OCI-M2 (cell line): Measurements from ENCODE around the gene KRT1.

Source experiments
- DNase-seq: peaks from one replicate; lab custom pipeline; 2025; ENCODE audit not compliant: unreplicated experiment; lab: John Stamatoyannopoulos, UW

Gene KRT1

DNA sequence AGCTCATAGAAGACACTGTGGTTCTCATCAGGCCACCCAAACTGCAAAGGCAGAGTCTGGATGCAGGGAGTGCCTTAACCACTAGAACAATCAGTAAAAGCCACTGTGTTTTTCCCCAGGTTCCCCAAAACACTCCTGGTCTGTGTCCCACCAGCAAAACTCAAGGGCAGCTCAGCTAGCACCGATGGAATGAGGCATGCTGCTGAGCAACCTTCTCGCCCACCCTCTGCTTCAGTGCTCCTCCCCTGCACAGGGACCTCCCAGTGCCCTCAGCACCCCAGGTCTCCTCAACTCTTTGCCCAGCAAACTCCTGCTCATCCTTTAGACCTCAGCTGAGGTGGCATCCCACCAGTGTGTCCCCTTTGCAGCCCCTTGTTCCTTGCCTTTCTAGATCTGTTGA is 19.2 kb upstream of the KRT1 start:
- no peak for DNase-seq

DNA sequence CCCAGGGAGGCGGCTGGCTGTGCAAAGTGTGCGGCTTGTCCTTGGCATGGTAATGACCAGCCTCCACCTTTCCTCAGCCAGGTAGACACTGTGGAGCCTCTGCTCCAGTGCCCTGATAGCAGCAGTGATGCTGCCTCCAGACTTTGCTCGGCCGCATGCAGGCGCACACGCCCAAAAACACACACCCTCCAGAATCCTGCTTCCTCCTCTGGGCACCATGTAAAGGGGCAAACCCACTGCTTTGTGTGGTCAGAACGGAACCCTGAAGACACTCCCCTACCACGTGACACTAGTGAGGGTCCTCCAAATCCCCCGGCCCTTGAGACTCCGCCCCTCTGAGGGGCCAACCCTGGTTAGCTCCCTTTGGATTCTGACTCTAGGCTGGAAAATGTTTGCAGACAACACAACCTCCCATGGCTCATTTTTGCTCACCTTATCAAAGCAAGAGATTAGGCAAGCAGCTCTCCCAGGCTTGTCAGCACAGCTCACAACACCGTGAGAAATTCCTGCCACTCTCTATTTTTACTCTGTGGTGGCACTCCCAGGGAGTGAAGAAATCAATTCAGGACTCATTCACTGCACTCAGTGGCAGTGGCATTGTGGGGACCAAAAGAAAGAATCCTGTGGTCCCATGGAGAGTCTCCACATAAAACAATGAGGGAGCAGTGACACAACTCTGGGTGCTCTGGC is 18.6 kb upstream of the KRT1 start:
- no peak for DNase-seq

DNA sequence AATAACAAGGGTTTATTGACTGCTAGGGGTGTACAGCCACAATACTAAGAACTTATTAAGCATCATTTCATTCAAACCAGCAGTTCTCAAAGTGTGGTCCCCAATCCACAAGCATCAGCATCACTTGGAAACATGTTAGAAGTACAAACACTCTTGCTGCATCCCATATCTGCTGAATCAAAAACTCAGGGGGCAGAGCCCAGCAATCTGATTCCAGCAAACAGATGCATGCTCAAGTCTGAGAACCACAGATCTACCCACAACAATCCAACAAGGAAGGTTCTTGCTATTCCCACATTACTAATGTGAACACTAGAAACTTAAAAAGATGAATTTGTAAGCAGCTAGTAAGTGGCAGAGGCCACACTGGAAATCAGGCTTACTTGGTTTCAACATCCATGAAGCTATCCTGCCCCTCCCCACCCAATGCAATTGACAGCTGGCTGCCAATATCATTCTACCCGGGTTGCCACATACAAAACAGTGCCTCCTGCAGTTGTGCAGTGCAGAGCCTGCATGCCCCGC is 16.9 kb upstream of the KRT1 start:
- no peak for DNase-seq

DNA sequence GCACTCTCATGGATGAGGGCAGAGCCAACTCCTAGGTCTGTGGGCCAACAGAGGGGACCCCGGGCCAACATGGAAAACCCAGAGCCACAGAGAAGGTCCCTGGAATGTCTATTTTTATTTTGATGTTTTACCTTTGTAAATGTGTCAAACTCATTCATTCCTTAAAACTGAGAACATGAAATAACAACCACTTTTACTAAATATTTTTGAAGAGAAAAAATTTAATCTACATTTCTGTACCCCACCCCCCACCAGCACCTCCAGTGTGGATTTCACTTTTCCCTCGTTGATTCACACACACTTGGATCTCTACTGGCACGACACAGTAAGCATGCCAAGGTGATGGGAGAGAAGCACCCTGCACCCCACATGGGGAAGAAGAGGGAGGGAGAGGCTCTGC is 16.4 kb upstream of the KRT1 start:
- no peak for DNase-seq

DNA sequence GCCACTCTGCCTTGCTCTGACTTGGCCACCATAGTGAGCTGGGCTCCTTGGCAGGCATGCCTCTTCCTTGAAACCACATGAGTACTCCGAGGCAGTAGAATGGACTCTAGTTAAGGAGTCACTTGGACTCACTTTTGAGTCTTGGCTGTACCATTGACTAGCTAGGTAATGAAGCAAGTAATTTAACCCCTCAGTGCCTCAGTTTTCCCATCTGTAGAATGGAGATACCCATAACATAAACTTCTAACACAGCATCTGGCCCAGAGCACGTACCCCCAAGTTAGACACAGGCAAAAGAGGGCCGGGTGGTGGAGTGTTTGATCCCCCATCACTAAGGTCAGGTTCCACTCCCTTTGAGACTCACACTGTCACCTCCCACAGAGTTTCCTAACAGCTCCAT is 14.8 kb upstream of the KRT1 start:
- no peak for DNase-seq

DNA sequence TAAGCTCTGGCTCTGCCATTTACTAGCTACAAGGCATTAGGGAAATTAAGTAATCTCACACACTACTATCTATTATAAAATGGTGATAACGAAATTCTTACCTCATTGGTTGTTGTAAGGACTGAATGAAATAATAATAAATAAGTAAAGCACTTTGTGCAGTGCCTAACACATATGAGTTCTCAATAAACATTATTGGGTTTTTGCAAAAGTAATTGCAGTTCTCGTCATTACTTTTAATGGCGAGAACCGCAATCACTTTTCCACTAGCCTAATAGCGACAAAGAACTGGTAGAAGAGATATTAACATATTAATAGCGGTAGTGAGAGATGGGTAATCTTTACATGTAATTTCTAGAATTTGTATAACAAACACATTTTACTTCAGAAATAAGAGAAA is 13.9 kb upstream of the KRT1 start:
- no peak for DNase-seq

DNA sequence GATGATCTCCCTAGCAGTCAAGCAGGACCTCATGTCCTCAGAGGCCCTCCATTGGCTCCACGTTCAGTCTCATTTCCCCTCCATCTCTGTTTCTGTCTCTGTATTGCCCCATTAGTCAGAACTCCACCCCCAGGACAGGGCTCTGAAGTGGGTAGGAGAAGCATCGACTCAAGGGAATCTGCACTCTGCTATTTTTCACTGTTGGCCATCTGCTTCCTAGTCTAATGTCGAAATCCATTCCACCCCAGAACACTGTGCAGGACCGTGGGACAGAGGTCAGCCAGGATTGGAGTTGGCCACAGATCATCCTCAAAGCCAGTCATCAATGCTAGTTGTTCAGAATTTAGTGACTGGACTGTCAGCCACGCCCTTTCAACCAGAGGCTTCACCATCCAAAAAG is 13.1 kb upstream of the KRT1 start:
- no peak for DNase-seq

DNA sequence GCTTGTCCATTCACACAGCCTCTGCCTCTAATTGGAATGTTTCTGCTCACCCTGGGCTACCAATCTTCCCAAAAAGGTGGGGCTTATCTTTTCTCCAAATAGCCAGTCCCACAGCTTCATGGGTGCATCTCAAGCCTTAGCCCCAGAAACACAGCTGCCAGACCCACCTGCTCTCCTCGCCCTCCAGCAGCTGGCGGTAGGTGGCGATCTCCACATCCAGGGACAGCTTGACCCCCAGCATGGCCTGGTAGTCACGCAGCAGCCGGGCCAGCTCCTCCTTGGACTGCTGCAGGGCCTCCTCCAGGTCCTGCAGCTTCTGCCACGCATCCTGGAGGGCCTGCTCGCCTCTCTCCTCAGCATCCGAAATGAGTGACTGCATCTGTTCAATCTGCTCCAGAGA is 12.0 kb upstream of the KRT1 start:
- no peak for DNase-seq

DNA sequence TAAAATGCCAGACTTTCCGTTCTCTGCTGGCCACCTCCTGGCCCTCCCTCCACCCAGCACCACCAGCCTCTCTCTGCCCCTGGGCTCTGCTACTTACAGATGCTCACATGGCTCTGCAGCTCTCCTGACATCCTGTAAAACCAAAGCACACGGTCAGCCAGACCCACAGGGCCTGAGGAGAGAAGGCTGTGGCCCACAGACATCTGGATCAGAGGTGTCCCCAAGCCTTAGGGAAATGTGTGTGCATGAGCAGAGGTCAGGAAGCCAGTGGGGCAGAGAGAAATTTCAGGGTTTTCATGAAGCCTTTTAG is 11.6 kb upstream of the KRT1 start:
- DNase-seq: no peak

DNA sequence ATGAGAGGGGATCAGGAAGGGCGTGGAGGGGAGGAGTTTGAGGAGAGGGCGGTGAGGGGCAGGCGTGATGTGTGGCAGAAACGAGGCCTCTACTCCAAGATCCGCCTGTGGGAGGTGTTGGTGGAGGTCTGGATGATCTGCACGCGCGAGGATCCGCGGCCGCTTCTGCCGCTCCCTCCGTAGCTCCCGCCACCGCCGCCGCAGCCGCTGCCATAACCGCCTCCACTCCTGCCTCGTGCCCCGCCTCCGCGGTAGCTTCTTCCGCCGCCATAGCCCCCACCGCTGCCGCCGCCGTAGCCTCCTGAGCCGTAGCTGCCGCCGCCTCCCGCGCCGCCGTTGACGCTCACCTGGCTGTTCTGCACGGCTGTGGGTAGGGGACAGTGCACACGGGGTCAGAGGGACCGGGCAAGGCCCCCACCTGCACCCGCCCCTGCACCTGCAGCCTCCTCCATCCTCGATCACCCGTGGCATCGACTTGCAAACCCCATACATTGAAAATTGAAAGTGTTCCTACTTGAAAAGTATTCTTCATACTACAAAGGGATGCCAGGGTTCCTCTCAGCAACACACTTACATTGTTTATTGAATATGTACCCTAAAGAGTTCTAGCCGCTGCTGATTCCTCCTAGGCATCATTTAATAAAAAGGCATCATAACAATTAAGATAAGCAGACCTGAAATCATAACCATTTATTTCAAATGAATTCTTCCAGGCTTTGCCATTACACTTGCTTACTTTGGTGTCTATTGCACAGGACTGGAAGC is 11.1 kb upstream of the KRT1 start:
- no peak for DNase-seq

DNA sequence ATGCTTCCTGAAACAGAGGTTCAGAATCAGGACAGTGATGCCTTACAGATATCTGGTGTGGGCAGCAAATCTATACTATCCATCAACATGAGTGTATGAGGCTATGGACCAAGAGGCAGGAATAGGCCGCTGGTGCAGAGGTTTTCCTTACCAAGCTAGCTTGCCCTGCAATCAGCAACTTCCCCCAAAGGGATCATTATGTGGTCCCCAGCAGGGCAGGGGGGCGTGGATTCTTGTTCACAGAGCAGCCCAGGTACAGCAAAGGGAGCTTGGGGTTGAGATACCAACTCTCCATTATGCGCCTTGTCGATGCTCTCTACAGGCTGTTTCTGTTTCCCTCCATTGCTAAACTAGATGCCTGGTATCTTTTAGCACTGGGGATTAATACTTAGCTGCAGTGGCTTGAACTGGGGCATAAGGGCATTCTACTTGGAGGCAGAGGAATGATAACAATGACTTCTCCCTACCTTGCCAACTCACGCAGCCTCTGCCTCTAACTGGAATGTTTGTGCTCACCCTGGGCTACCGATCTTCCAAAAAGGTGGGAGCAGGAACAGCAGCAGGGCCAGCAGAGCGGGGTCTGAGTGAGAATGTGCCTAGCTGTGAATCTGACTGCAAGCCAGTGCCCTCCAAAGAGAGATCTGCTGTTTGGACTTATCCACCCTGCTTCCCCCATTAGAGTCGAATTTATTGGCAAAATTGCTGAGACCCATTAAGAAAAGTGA is 10.3 kb upstream of the KRT1 start:
- DNase-seq: no peak

DNA sequence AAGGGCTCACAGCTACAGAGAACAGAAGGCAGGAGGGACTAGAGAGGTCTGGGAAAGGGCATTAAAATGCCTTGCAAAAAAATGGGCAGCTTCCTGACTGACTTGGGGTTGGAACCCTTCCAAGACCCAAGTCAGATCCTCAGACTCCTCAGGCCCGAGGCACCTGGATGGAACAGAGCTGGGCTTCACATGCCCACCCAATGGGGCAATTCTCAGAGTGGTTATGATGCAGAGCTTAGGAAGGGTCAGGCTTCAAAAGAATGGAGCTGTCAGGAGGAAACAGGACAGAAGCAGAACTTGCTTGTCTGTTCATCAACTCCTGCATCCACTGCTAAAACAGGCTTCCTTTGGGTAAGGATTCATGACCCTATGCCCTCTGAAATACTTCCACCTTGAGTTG is 9.7 kb upstream of the KRT1 start:
- no peak for DNase-seq

DNA sequence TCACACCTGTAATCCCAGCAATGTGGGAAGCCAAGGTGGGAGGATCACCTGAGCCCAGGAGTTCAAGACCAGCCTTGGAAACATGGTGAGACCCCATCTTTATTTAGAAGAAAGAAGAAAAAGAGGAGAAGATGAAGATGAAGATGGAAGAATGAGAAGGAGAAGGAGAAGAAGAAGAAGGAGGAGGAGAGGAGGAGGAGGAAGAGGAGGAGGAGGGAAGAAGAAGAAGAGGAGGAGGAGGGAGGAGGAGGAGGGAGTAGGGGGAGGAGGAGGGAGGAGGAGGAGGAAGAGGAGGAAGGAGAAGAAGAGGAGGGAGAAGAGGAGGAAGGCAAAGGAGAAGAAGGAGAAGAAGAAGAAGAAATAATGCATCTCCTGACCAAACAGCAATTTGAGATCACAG is 9.0 kb upstream of the KRT1 start:
- no peak for DNase-seq

DNA sequence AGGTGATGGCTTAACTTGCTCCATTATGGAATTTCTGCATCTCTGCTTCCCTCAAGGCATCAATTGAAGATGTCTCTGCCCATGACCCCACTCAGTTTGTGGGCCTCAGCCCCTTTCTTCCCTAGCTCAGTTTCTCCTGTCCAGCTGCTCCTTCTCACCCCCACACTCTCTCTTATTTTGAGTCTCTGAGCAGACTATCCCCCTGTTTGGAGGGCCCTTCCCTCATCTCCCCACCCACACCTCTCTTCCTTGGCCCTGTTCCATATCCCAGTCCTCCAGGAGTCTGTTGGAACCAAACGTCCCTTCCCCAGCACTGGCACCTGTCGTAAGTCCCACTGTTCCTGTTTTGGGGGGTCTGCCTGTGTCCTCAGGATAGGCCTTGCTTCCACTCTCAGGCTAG is 8.3 kb upstream of the KRT1 start:
- no peak for DNase-seq

DNA sequence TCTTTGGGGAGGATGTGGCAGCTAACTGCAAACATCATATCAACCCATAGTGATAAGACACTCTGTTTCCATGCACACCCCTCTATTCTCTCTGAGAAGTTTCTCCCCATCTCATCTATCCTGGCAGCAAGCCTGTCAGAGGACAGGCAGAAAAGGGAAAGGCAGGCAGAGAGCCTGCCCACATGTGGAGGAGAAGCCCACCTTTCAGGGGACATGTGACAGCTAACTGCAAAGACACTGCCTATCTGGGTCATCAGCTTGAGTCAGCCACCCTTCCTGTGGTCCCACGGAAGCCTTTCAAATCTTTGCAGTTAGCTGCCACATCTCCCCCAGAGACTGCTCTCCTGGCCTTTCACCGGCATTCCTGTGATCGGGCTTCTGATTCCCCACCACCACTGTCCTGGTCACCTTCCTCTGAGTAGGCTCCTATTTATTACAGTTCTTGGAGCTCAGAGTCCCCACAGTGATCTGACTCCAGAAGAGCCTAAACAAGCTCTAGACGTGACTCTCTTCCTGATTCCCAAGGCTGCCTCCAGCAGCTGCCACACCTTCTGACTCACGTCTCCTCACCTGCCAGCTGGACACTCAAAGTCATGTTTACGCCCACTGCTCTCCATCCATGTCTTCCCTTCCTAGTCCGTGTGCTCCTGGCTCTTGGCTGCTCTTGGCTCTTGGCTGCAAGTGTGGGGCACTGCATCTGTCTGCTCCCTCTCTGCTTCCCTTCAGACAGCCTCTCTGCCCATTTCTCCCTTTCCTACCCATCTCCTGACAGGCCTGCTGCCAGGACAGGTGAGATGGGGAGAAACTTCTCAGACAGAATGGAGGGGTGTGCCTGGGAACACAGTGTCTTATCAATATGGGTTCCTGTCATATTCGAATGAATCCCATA is 7.5 kb upstream of the KRT1 start:
- DNase-seq: no peak

DNA sequence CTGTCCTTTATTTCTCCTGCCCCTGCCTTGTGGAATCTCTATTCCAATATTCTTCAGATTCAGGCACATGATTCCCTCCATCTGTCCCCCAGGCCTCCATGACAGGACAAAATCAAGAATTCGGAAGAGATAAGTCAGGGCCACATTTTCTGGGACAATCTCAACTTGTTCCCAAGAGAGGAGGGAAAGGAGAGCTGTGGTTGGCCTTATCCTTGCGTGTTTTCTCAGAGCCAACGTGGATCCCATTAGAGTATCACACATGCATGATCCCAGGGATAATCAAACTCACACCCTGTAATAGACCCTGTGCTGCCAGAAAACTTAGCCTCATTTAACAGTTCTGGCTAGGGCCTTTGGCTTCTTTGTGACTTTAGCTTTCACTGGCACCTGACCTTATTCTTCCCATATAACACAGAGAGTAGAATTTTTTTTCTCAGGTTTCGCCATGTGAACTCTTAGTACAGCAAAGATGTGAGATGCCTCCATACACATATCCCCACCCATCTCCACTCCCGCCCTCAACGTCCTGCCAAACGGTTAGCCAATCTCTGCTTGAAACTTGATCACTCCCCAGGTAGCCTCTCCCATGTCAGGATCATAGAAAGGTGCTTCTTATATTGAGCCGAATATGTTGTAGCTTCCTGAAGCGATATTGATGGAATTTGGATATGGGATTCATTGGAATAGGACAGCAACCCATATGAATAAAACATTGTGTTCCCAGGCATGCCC is 6.7 kb upstream of the KRT1 start:
- no peak for DNase-seq

DNA sequence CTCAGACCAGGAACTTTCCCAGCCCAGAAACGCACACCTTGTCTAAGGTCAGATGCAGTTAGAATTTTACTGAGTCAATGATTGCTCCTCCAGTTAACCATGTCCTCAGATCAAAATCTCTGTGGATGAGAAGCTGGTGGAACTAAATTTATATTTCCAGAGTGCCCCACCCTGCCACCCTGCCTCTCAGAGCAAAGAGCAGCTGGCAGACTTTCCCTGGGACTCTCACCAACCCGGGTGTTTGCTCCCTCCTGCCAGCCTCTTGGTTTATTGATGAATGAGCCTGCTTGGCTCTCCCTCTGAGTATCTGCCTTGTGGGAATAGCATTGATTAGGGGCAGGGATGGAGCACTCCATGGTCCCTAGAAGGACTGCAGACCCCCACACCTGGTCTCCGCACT is 5.9 kb upstream of the KRT1 start:
- no peak for DNase-seq

DNA sequence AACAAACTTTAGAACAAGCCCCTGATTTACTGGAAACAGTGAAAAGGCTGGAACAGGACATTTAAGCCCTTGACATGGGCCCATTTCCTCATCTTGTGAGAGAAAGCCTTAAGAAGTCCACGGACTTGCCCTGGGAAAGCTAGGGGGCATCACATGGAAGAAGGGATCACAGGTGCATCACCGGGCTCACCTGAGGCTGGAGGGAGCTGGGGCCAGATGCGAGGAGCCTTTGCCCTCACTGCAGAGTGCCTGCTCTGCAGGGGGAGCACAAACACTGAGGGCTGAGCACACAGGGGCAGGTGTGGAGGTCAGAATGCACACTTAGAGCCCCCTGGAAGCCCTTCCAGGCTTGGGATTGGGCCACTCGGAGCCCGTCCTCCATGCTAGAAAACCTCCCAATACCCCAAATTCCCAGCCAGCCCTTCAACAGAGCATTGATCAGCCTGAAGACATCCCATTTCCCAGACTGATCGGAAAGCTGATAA is 5.2 kb upstream of the KRT1 start:
- DNase-seq: no peak

DNA sequence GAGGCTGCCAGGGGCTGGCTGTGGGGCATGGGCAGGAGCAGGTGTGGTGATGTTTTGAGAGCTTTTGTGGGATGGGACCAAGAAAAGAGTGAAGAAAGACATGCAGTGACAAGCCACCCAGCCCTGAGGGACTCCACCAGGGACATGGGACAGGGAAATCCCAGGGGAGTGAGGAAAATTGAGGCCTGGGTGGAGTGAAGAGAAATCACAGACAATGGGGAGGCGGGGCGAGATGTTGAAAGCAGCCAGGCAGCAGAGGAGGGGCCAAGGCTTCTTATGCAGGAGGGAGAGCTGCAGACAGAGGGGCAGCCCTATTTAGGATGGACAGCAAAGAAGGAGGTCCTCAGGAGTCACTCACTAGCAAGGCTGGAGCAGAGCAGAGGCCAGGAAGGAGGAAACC is 4.2 kb upstream of the KRT1 start:
- no peak for DNase-seq

DNA sequence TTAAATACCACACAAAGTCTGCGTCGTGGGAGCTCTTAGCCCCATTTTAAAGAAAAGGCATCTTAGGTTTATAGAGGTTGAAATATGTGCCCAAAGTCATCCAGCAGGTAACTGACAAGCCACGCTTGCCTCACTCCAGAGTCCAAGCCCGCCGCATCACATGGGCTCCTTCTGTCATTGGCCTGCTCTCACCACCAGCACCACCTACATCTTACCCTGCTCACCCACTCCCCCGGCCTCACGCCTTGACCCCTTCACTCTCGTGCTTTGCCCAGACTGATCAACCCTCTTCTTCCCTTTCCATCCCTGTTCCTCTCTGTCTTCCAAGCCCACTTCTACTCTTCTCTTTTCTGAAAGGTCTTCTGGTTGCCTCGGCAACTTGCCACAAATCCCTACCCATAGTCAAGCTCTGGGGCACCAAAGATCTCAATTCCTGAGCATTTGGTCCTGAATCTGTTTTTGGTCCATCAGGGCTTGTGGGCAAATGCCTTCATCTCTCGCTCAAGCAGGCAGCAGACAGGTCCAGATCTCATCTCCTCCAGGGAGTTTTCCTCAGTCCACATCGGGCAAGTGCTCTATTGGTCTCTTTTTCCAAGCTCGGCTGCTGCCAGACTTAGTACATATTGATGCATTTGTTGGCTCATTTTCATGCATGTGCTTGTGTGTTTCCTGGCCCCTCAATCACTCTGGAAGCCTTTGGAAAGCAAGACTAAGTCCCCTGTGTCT is 3.5 kb upstream of the KRT1 start:
- no peak for DNase-seq
